ENCODE results near the gene ESRRG.

DNA sequence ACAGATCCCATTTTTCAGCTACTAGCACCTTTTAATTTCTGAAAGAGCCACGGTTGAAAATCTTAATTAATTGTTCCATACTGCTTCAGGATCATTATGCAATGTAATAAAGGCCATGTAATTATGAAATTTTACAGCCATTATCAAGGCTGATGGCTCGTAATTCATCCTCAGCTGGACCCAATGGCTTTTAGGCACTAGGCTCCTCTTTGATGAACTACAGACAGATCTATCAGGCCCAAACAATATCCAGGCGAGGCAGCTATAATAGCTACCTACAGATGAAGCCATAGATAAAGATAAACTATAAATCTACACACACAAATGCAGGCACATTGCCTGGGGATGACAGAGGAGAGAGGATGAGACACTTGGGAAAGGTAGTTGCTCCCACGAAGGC is 189.5 kb downstream of the ESRRG start:
- TF ChIP-seq POLR2A (IDR thresholded peaks at IDR 0.05; ENCODE audit: low read length), result no peak
- TF ChIP-seq GATA1 (IDR thresholded peaks at IDR 0.05; ENCODE audit: low read depth, low read length), result no peak
